GM19395 (cell line): ENCODE measurements around the gene BRINP3.

ENCODE experiments used
- ATAC-seq: cut with Tn5 transposase; IDR thresholded peaks from one replicate; pipeline ENCODE4 v1.9.1; 2021; ENCODE audit warnings: mild to moderate bottlenecking, moderate library complexity; ENCODE audit not compliant: unreplicated experiment

BRINP3 gene

GRCh38 chr1:190327271-190327670 lies 150.4 kb downstream of the BRINP3 start:
- ATAC-seq, result no peak

- ATAC-seq, result no peak
Measured at GRCh38 chr1:190323530-190323929, 154.1 kb downstream of the BRINP3 start.

GRCh38 chr1:190322274-190322673 lies 155.4 kb downstream of the BRINP3 start:
- no peak for ATAC-seq

GRCh38 chr1:190320952-190321351 lies 156.7 kb downstream of the BRINP3 start:
- no peak for ATAC-seq

- no peak for ATAC-seq
Measured at GRCh38 chr1:190312763-190313162, 164.9 kb downstream of the BRINP3 start.

GRCh38 chr1:190303501-190303900 lies 174.2 kb downstream of the BRINP3 start:
- ATAC-seq, result no peak

GRCh38 chr1:190296453-190296852 lies 181.2 kb downstream of the BRINP3 start:
- ATAC-seq, result no peak

- no peak for ATAC-seq
Measured at GRCh38 chr1:190289897-190290296, 187.8 kb downstream of the BRINP3 start.

- no peak for ATAC-seq
Measured at GRCh38 chr1:190286111-190286510, 191.6 kb downstream of the BRINP3 start.

GRCh38 chr1:190277107-190277506 lies 200.6 kb downstream of the BRINP3 start:
- no peak for ATAC-seq

- ATAC-seq, result no peak
Measured at GRCh38 chr1:190274721-190275120, 202.9 kb downstream of the BRINP3 start.

- ATAC-seq, result no peak
Measured at GRCh38 chr1:190273161-190273560, 204.5 kb downstream of the BRINP3 start.

- ATAC-seq, result no peak
Measured at GRCh38 chr1:190262538-190262937, 215.1 kb downstream of the BRINP3 start.

GRCh38 chr1:190259424-190259823 lies 218.2 kb downstream of the BRINP3 start:
- ATAC-seq, result no peak

GRCh38 chr1:190258003-190258402 lies 219.7 kb downstream of the BRINP3 start:
- ATAC-seq, result no peak

- no peak for ATAC-seq
Measured at GRCh38 chr1:190252046-190252445, 225.6 kb downstream of the BRINP3 start.

- ATAC-seq, result no peak
Measured at GRCh38 chr1:190250368-190250767, 227.3 kb downstream of the BRINP3 start.

GRCh38 chr1:190244406-190244805 lies 233.3 kb downstream of the BRINP3 start:
- ATAC-seq, result no peak

GRCh38 chr1:190243056-190243455 lies 234.6 kb downstream of the BRINP3 start:
- ATAC-seq, result no peak

GRCh38 chr1:190226006-190226405 lies 251.7 kb downstream of the BRINP3 start:
- ATAC-seq, result no peak

- ATAC-seq, result no peak
Measured at GRCh38 chr1:190212450-190212849, 265.2 kb downstream of the BRINP3 start.

- ATAC-seq, result no peak
Measured at GRCh38 chr1:190207733-190208132, 269.9 kb downstream of the BRINP3 start.

GRCh38 chr1:190205713-190206112 lies 272.0 kb downstream of the BRINP3 start:
- ATAC-seq, result no peak

- ATAC-seq, result no peak
Measured at GRCh38 chr1:190196020-190196419, 281.6 kb downstream of the BRINP3 start.
